OCI-M1 (cell line): ENCODE data around the gene MKKS.
"Not testable (repeated sequence)": the region's sequence is repeated elsewhere in the genome, so short reads cannot be mapped to it uniquely, and the experiment has no call there.

Experiments used
- DNase-seq: peaks from one replicate; lab custom pipeline; 2025; lab: John Stamatoyannopoulos, UW

MKKS gene

DNA sequence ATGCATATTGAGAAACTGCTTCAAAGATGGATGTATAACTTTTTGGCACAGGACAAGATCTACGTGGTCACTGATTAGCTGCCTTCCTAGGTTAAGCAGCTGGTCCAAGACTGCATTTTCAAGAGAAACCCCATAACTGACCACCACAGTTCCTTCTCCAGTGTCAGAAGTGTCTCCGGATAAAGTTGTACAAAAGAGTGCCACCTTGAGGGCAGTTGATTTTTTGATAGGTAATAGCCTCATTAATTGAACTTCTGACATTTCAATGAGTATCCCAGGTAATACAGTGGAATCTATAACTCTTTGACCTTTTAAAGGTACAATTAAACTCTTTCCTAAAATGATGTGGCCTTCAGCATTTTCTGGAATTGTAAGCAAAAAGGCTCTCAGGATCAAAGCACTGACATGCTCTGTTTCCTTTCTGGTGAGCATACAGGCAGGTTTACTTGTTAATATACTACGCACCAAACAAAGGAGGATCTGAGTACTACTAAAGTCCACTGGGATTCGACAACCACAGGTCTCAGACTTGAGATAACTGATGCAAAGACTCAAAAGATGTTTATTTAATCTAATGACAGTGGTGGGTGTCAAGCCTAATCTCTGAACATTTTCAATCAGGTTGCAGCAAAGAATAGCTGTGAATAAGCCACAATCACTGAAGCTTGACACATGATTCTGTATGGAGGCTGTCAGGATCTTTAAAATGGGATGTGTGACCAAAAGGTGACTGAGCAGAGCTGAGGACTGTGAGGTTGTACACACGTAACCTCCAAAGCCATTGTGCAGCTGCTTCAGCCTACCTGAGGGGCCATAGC lies 21.2 kb downstream of the MKKS start:
- DNase-seq = peak; percentile 13

DNA sequence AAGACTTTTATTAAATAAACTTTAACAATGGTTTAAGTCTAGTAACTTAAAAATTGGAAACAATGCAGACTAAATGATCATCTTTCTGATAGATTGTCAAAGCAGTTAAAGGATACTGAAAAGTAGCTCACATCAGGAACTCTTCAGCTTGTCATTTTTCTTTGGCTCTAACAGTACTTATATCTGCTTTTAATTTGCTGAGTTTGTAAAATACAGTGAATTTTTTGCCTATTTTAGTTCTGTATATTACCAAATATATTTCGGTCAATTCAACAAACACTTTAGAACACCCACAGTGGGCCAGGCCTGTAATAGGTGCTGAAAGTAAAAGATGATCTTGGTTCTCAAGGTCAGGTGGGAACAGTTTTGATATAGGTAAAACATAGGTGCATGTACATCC lies 22.3 kb downstream of the MKKS start:
- DNase-seq = no peak

DNA sequence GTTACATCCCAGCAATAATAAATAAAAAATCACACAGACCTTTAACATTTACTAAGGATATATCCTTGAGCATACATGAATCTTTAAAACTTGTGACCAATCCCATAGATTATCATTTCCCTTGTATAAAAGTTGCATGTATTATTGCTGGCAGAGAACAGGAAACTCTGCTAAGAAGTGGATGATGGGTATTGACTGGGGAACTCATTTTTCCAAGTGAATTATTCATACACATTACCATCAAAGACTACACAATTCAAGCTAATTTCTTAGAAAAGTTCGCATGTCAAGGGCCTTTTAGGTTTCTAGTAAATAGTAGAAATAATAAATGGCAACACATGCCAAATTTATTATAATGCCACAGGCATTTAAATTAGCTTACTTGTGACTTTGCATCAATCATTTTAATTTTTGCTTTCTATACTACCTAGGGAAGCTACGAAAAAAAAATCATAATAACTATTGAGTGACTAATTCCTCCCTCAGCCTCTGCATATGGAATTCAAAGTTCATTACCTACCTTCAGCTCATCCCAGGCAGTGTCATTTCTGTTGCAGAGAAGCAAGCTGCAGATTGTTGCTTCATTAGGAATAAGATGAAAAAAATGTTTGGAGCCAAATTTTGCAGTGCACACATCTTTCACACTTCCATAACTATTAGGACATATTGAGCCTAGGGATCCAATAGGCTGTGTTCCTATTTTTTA lies 25.8 kb downstream of the MKKS start:
- no peak for DNase-seq

DNA sequence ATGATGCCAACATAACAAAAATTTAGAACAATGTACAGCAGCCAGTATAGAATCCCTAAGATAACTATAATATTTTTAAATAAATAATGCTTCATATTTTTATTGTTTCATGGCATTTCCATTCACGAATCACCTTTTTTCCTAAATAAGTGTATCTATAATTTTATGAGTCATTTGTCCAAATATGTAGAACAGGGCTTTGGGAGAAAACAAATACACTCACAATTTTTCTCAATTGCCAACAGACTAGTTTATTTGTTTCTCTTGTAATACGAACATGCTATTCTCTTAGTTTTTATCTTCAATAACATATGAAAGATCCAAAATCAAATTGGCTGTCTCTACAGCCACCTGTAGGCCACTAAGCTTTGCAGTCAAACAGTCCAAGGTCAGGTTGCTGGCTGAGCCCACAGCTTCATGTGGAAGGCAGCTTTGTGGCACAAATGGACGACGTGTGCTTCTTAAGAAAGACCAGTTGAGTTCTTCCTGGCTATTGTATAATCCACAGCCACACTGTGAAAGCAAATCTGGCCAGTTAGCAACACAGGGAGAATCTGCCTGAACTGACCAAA lies 29.0 kb downstream of the MKKS start:
- no peak for DNase-seq

DNA sequence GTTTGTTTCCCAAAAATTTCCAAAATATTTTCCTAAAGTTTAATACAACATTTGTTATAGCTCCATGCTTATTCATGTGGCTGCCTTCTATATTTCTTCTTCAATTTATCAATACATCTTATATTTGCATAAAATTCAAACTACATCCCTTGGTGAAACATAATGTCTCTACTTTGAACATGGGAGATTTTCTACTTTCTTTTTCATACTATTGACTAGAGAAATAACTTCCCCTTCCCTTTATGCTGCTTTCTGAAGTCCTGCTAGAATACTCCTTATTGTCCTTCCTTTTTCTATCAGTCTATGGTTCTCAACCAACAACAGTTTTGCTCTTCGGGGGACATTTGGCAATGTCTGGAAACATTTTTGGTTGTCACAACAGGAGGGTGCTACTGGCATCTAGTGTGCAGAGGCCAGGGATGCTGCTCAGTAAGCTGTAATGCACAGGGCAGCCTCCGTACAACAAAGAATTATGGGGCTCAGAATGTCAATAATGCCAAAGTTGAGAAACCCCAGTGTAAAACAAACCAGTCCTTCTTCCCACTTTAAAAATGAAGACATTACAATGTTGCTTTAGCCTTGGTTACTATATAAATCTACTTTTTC lies 29.9 kb downstream of the MKKS start:
- peak; percentile 19 for DNase-seq

DNA sequence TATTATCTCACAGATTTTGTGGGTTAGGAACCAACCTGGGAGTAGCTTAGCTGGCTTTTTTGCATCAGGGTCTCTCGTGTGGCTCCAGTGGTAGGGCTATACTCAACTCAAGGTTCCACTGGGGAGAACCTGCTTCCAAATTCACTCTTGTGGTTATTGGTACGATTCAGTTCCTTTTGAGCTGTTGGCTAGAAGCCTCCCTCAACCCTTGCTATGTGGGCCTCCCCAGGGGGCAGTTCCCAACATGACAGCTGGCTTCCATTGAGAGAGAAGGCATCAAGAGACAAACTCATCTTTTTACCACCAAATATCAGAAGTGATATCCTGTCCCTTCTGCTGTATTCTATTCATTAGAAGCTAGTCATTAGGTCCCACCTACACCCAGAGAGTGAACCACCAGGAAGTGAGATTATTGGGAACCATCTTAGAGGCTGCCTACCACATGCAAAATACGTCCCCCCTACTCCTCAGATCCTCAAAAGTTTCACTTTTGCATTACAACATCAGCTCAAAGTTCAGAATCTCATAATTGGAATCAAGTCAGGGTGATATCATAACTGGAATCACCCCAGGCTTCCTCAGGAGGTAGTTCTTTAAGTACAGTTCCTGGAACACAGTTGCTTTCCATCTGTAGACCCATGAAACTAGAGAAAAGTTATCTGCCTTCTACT lies 30.9 kb downstream of the MKKS start:
- no peak for DNase-seq

DNA sequence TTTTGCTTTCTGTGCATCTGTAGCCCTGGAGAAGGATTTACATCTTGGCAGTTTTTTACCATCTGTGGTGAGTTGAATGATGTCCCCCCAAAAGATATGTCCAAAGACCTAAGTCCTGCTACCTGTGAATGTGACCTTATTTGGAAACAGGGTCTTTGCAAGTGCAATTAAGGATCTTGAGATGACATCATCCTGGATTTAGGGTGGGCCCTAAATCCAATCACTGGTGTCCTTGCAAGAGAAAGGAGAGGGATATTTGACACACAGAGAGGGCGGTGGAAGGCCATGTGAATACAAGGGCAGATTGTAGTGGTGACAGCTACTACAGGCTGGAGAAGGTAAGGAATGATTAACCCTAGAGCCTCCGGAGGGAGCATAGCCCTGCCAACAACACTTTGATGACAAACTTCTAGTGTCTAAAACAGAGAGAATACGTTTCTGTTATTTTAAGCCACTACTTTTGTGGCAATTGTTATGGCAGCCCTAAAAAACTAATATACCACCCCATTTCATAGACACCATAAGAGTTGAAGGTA lies 35.1 kb downstream of the MKKS start:
- no peak for DNase-seq

DNA sequence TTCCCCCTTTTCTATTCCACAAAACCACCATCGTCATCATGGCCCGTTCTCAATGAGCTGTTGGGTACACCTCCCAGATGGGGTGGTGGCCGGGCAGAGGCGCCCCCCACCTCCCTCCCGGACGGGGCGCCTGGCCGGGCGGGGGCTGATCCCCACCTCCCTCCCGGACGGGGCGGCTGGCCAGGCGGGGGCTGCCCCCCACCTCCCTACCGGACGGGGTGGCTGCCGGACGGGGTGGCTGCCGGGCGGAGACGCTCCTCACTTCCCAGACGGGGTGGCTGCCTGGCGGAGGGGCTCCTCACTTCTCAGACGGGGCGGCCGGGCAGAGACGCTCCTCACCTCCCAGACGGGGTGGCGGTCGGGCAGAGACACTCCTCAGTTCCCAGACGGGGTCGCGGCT lies 39.3 kb downstream of the MKKS start:
- not testable (repeated sequence) for DNase-seq

DNA sequence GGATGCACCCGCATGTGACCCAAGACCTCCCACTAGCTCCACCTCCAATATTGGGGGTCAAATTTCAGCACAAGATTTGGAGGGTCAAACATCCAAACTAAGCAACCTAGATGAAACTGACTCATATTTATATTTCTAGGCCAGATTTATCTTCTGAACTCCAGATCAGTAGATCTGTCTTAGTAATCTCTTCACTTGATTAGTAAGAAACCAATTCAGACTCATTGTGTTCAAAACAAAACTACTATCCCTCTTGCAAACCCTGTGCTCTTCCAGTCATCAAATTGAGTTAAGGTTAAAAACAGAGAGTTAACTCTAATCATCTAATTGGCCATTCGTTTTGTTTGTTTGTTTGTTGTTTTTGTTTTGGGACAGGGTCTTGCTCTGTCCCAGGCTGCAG lies 43.3 kb downstream of the MKKS start:
- DNase-seq = no peak

DNA sequence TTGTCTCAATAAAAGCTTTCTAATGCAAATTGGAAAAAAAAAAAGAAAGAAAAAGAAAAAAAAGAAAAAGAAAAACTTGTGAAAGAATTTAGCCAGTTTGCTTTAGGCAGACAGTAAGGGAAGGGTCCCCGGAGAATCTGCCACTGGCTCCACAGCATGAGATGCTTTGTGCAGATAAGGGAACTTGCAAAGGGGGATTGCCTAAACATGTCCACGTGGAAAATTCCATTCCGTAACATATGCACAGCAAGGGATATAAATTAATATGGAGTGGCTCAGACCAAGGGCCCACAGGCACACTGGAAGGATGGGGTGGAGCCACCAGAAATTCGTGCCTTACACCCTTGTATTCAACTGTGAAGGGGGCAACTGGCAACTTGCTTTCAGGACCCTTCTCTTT lies 45.4 kb downstream of the MKKS start:
- DNase-seq = no peak

DNA sequence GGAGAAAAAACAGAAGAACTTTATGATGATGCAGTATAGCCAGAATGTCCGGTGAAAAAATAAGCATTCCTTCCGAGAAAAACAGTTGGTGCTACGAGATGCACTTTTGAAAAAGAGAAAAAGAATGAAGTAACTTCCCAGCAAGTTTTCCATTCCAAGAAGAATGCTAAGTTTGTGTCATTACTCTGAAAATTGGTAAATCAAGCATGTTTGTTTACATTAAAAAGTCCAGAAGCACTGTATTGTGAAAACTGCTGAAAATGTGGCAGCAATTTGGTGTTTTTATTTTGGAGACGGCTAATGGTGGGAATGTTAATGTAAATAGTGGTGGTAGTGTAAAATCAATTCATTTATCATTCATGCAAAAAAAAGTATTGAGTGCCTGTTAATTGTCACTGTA lies 46.3 kb downstream of the MKKS start:
- no peak for DNase-seq

DNA sequence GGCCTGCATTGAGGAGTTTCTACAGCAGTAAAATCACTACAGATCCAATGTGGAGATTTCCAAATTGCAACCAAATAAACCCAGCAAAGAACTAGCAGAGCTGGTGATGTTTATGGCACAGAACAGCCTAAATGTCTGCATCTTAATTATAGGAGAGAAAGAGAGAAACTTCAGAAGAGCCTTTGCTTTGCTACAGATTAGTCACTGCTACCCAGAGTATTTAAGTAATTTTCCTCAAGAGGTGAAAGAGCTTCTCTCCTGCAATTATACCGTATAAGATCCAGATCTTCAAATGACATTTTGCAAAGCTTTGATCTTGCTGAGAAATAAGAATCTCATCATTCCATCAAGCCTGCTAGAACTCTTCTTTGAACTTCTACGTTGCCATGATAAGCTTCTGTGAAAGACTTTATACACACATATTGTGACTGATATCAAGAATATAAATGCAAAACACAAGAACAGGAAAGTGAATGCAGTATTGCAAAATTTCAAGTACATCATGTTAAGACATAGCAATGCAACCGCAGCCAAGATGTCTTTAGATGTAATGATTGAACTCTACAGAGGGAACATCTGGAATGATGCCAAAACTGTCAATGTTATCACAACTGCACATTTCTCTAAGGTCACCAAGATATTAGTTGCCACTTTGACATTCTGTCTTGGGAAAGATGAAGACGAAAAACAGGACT lies 48.0 kb downstream of the MKKS start:
- peak; percentile 65 for DNase-seq

DNA sequence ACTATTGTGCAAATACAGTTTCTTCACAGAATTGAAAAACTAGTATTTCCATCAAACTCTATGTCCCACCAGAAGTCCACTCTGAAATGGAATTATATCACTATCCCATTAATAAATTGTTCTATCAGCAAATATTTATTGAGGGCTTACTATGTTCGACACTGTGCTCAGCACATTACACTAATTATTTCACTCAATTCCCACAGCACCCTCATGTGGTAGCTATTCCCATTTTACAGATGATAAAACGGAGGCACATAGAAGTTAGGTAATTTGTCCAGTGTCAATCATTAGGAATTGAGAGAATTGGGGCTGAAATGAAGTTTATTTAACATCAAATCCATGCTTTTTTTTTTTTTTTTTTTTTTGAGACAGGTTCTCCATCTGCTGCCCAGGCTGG lies 52.5 kb downstream of the MKKS start:
- no peak for DNase-seq

DNA sequence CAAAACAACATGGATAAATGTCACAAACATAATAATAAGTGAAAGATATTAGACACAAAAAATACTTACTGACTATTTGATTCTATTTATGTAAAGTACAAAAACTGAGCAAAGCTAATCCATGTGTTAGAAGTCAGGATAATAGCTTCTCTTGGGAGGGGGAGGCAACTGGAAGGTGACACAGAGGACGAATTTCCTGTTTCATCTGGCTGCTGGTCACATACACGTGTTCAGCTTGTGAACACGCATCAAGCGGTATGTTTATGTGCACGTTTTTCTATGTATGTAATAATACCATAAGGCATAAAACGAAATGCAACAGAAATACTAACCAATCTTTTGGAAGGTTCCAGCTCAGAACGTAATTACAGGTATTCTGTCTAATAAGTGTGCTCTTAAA lies 54.3 kb downstream of the MKKS start:
- DNase-seq = no peak

DNA sequence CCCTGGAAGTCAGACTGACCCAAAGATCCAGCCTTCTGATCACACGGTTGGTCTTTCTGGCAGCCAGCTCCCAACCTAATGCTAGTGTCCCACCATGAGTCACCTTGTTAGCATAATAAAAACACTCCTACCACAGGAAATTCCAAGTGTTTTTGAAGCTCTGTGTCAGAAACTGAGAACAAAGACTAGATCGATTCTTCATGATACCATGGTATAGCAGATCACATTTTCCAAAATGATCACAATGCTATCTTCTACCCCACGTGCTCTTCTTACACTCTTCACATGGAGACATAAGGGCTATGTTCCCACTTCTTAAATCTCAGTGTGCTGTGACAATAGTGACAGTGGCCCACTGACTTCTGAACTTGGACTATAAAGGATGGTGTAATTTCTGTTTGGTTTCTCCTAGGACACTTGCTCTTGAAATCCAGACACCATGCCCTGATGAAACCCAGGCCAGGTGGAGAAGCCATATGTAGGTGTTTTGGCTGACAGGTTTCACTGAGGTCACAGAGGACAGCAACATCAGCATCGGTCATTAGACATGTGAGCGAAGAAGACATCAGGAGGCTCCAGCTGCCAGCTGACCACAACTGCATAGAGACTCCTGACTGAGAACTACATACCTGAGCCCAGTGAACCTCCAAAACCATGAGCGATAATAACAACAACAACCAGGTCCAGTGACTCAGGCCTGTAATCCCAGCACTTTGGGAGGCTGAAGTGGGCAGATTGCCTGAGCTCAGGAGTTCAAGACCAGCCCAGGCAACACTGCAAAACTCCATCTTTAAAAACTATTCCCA lies 57.5 kb downstream of the MKKS start:
- no peak for DNase-seq

DNA sequence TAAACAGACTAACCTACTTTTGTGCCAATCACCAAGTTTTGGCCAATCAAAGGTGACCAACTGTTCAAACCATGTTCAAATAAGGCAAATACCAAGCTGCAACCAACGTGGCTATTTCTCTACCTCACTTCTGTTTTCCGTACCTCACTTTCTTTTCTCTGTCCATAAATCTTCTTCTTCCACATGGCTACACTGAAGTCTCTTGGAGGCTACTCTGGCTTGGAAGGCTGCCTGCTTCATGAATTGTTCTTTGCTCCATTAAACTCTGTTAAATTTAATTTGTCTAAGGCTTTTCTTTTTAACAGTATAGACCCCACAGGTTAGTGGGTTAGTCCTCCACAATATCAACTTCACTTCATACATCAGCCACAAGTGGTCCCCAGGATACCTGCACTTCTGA lies 58.8 kb downstream of the MKKS start:
- no peak for DNase-seq

DNA sequence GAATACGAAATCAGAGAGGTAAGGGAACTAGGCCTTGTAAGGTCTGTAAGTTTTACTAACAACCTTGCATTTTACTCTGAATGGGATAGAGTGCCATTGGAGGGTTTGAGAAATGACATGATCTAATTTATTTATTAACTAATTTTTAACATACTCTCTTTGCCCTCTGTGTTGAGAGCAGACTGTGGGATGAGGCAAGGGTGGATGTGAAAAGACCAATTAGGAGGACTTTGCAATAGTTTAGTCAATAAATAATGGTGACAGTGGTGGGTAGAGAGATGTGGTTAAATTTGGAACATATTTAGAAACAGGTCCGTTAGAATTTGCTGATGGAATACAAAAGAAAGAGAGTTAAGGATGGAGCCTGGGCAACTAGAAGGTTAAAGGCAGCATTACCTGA lies 60.0 kb downstream of the MKKS start:
- no peak for DNase-seq

DNA sequence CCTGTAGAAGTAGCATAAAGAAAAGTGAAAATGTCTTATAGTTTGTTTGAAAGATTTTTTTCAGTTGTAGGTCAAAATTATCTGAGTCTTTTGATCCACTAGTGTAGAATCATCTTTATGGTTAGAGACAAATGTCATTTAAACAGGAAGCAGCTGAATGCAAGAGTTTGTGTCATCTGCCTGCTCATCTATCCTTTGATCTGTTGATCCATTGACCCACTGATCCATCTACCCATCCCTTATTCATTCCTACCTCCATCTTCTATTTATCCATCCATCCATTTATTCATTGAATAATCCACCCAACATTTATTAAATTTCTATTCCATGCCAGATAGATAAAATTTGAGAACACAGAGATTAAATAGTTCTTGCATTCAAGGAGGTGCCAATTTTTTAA lies 62.6 kb downstream of the MKKS start:
- no peak for DNase-seq

DNA sequence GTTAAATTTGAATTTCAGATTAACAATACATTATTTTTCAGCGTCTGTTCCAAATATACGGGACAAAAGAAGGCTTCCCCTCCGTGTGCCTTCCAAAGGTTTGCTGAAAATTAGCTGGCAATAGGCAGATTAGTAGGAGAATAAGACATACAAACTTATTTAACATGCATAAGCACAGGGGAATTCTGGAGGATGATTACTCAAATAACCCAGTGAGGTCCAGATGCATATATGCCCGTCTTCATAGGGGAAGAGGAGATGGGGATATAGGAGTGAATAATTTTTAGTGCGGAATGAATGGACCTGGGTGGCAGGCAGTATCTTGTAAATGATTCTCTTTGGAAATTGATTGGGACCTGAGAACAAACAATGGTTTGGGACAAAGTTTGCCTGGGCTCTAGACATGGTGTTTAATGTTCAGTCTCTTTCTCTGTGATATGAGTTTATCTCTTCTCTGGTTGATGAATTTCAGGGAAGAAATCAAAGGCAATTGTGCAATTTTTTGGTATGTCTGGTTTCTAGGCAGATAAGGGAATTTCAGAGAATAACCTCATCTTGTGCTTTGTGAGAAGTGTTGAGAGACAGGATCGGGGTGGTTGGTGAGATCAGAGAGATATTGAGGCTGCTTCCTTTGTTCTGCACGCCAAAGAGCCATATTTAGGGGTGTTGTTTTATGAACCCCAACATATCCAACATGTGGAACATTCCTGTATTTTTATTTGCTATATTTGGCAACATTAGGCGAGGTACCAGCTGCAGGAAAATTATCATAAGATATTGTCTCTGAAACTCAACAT lies 63.7 kb downstream of the MKKS start:
- peak; percentile 88 for DNase-seq

DNA sequence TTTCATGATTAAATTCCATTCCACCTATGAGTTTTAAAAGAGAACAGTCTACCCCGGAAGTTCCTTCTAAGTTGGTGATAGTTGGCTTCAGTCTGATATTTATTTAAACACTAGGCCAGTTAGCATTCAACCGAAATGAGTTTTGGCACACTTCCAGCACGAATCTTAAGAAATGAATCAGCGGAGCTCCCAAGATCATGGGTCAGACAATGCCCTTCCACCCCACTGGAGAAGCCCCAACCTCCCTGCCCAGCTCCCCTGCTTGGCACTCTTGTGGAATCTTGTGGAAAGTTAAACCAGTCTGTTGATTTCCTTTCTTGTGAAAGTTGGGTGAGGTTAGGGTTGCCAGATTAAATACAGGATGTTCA lies 64.3 kb downstream of the MKKS start:
- peak; percentile 49 for DNase-seq
